Transverse colon (tissue), 4 donors: ENCODE results near the gene CACNA1C. TPM values are rescaled to one million over a fixed set of nuclear protein-coding genes. Genes with fewer than 3 reads are reported as not detected.

Experiments
- DNase-seq: peaks from one replicate; pipeline ENCODE4 v3.0.0-alpha.2; 2019
- H3K27ac ChIP-seq, 4 donors: fragments of 200-600 bp; sonication (generic); 2 replicates each; pipeline ENCODE4 v1.5.1; 2016 to 2018; ENCODE audit warnings: inconsistent platforms in 4 of 4
- H3K27me3 ChIP-seq: fragments of 200-600 bp; sonication (generic); 2 replicates; pipeline ENCODE4 v1.5.1; 2017; ENCODE audit warnings: inconsistent platforms
- H3K36me3 ChIP-seq, 4 donors: fragments of 200-600 bp; sonication (generic); 2 replicates each; pipeline ENCODE4 v1.5.1; 2017 to 2019; ENCODE audit warnings: inconsistent platforms in 4 of 4
- H3K4me1 ChIP-seq, 4 donors: fragments of 200-600 bp; sonication (generic); 2 replicates each; pipeline ENCODE4 v1.5.1; 2017 to 2020; ENCODE audit warnings: inconsistent platforms in 4 of 4
- H3K4me3 ChIP-seq, 4 donors: fragments of 200-600 bp; sonication (generic); 1 replicate in 1 of 4; 2 replicates in 3 of 4; pipeline versions ENCODE4 v1.5.1 to v1.6.1; 2017 to 2019; ENCODE audit warnings: inconsistent platforms in 4 of 4
- H3K9me3 ChIP-seq, 2 donors: fragments of 200-600 bp; sonication (generic); 2 replicates each; pipeline ENCODE4 v1.5.1; 2017 to 2019; ENCODE audit warnings: inconsistent platforms in 2 of 2
- EP300 ChIP-seq: sonication (generic); formaldehyde crosslinking; IDR thresholded peaks from one replicate; pipeline ENCODE4 v1.6.1; 2017; ENCODE audit warnings: antibody characterized with exemption, low read depth
- POLR2A ChIP-seq: fragments of 450-650 bp; IDR thresholded peaks from one replicate; pipeline ENCODE4 v1.6.1; 2016; ENCODE audit warnings: antibody characterized with exemption, mild to moderate bottlenecking, moderate library complexity
- POLR2AphosphoS5 ChIP-seq, 3 donors: sonication (generic); formaldehyde crosslinking; IDR thresholded peaks; one replicate each; pipeline ENCODE4 v1.6.1; 2016; ENCODE audit warnings: antibody characterized with exemption in 3 of 3
- WGBS, 2 donors: methylation state at CpG; one replicate each; pipeline ENCODE4 v1.1.5; 2018; ENCODE audit warnings: low coverage in 1 of 2; 5-methylcytosine and 5-hydroxymethylcytosine counted together
- in situ Hi-C, 4 donors: fragments of 200-750 bp; cut with MboI; loops; one replicate each; pipeline versions ENCODE4 v1.15.0 to v1.15.1; 2017; ENCODE audit warnings: low sequenced_read_pairs in 3 of 4, low pct_ligation_motif_present in 1 of 4, low pct_unique_long_range_greater_than_20kb in 1 of 4
- intact Hi-C: fragments of 100-400 bp; cut with DNase I; formaldehyde crosslinking; loops from one replicate; pipeline ENCODE4 v1.15.1; 2023; ENCODE audit warnings: low total_unique reads
- total RNA-seq, 4 donors: library from RNA; depleted of rRNA; stranded (reverse); fragments of >200 nt; gene quantifications; one replicate each; pipeline ENCODE4 v1.1.0, GENCODE V29; 2016
- TF ChIP-seq, protein P1 (sequence below), 5 experiments: fragments of 200-600 bp in 3 of 5; fragments of 450-650 bp in 2 of 5; sonication (generic) in 3 of 5; IDR thresholded peaks; 1 replicate in 2 of 5; 2 replicates in 3 of 5; pipeline ENCODE4 v1.5.1; 2016 to 2017; ENCODE audit warnings: antibody characterized with exemption in 5 of 5, inconsistent platforms in 3 of 5, mild to moderate bottlenecking in 2 of 5, moderate library complexity in 1 of 5

Gene CACNA1C
- total RNA-seq: 10 to 100 TPM; 18.8 to 35.2 (median 24.8) TPM

DNA sequence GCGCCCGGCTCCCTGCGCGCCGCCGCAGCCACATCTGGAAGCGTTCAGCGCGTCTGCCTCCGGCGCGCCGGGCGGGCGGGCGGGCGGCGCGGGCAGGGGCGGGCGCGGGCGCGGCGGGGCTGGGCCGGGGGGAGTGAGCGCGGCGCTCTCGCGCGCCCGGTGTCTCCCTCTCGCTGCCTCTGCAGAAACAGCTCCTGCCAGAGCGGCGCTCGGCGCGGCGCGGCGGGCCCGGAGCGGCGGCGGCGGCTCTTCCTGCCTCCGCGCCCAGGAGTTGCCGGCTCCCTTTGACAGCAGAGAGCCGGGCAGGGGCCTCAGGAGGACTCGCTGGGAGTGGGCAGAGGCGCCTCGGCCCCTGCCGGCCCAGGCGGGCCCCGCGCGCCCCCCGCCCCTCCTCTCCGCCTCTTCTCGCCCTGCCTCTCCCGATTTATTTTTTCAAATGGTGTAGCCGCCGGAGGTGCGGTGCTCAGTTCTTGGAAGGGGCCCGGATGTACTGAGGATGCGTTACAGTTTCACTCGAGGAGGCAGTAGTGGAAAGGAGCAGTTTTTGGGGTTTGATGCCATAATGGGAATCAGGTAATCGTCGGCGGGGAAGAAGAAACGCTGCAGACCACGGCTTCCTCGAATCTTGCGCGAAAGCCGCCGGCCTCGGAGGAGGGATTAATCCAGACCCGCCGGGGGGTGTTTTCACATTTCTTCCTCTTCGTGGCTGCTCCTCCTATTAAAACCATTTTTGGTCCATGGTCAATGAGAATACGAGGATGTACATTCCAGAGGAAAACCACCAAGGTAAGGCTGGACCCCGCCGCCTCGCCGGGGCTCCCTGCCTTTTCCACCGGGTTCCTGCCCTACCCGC, at the start of gene CACNA1C:
Gene CACNA1C, plus strand, starts transcription at position 162 of the 853 bp plus-strand sequence. Its CDS starts 576 bp downstream, at position 738.
- no peaks in the 10 kb centered on the region for H3K9me3 ChIP-seq
- H3K27me3 ChIP-seq: peaks cover 55% of the 10 kb centered on the region
- peak; percentile 46 for DNase-seq
- H3K4me3 ChIP-seq: peak within 1 kb of the TSS; percentile 54 to 64 (median 58)
- H3K36me3 ChIP-seq: no peaks in the 10 kb centered on the region
- 2 to 3% methylated on average over 9 to 35 of the region's 90 CpGs for WGBS, 2 donors
- TF ChIP-seq POLR2A: no peak
- TF ChIP-seq POLR2AphosphoS5 (IDR thresholded peaks at IDR 0.05): peak in 1 of 3 donors; percentile 42
- no peak for TF ChIP-seq EP300
- TF ChIP-seq, protein P1, sequence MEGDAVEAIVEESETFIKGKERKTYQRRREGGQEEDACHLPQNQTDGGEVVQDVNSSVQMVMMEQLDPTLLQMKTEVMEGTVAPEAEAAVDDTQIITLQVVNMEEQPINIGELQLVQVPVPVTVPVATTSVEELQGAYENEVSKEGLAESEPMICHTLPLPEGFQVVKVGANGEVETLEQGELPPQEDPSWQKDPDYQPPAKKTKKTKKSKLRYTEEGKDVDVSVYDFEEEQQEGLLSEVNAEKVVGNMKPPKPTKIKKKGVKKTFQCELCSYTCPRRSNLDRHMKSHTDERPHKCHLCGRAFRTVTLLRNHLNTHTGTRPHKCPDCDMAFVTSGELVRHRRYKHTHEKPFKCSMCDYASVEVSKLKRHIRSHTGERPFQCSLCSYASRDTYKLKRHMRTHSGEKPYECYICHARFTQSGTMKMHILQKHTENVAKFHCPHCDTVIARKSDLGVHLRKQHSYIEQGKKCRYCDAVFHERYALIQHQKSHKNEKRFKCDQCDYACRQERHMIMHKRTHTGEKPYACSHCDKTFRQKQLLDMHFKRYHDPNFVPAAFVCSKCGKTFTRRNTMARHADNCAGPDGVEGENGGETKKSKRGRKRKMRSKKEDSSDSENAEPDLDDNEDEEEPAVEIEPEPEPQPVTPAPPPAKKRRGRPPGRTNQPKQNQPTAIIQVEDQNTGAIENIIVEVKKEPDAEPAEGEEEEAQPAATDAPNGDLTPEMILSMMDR (IDR thresholded peaks at IDR 0.05): peak in 3 of 5 experiments; percentile 7 to 27 (median 23)
- peaks cover 0 to 16% (median 10%) of the 10 kb centered on the region in 4 donors for H3K4me1 ChIP-seq
- H3K27ac ChIP-seq: peak within 1 kb of the TSS; percentile 78 to 92 (median 87)
- in situ Hi-C loops: loop anchor here (10.0 to 25.0 kb wide), 6 partner anchors 212 to 534 kb away; no protein-coding TSS in a partner anchor
- intact Hi-C loops: loop anchor here (10.0 kb wide), 1 partner anchor 532 kb away; no protein-coding TSS in a partner anchor

DNA sequence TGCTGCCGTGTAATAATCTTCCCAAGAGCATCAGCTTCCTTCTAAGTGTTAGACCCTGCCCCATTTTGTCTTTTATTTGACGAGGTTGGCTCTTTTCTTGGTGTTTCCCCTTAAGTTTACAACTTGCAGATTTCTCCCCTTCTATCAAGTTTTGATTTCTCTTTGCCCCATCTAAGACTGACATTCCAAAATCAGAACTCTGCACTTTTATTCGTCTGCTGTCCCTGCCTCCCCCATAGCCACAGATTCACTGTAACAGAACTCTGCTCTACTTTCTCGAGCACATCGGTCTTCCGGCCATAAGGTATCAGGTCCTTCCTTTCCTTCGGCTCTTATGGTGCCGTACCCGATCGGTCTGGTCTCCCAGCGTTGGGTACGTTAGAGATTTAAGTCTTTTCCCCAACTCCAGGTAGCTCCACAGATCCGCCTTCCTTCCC, 49.1 kb upstream of the CACNA1C start:
- no peaks in the 10 kb centered on the region for H3K27me3 ChIP-seq
- intact Hi-C loops: no loop called here
- DNase-seq: no peak
- in situ Hi-C loops: no loop called here
- no peaks in the 10 kb centered on the region for H3K36me3 ChIP-seq
- WGBS, 2 donors: 0 to 2% methylated on average over 9 to 13 of the region's 13 CpGs
- peak overlapping the region; percentile 69 to 94 (median 89) for H3K4me3 ChIP-seq
- peak overlapping the region; percentile 90 to 97 (median 94) for H3K27ac ChIP-seq
- peaks cover 0 to 21% (median 13%) of the 10 kb centered on the region in 4 donors for H3K4me1 ChIP-seq
- H3K9me3 ChIP-seq: no peaks in the 10 kb centered on the region
- TF ChIP-seq, protein P1 (IDR thresholded peaks at IDR 0.05): no peak
- no peak for TF ChIP-seq POLR2AphosphoS5 (IDR thresholded peaks at IDR 0.05)
- TF ChIP-seq EP300: no peak

DNA sequence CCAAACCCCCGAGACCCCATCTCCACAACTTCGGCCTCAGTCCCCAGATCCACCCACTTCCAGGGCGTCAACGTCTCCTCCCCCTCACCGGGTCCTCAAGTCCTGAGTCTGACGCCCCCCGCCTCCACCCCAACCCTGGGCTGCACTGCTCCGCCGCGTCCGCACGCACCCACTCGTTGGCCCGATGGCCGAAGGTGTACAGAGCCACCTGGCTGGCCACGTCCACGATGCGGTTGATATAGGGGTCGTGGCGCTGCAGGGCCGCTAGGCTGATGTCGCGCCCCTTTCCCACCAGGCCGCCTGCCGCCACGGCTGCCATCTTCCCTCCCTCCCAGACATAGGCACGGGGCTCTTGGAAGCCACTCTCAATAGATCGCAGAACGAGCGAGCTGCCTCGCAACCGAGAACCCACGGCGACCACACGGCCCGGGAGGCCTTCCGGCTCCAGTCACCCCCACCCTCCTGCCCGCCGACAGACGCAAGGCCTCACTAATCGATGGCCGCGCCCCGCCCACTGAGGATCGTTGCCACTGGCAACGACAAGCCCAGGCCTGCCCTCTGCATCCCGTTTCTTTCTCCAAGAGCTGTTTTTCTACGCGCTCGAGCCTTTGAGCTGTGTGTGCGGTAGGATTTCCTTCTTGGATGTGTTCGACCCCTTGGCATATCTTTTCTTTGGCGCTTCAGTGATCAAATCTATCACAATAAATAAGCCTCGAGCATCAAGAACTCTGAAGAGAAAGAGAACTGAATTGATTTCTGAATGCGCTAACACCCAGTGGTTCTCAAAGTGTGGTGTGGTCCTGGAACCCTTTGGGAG, 48.5 kb upstream of the CACNA1C start, which contains the start of gene DCP1B:
Gene DCP1B, minus strand, starts transcription at position 345 of the 817 bp plus-strand sequence. Its CDS starts 26 bp downstream, at position 319.
- Histone ChIP-seq H3K36me3 (no peaks in the 10 kb centered on the region), H3K4me1 (peaks cover 0 to 27% (median 13%) of the 10 kb centered on the region in 4 donors), H3K27ac (peak within 1 kb of the TSS; percentile 90 to 97 (median 94)), H3K4me3 (peak within 1 kb of the TSS; percentile 69 to 94 (median 89)), H3K27me3 (no peaks in the 10 kb centered on the region), H3K9me3 (no peaks in the 10 kb centered on the region)
- 4% methylated on average over 55 of the region's 55 CpGs; no CpG with 5 or more reads in 1 of the 2 donors for WGBS, 2 donors
- in situ Hi-C loops: no loop called here
- TF ChIP-seq POLR2A (peak; percentile 73), POLR2AphosphoS5 (IDR thresholded peaks at IDR 0.05) (peak; percentile 88 to 90 (median 90)), EP300 (no peak)
- TF ChIP-seq, protein P1 (IDR thresholded peaks at IDR 0.05): peak in 1 of 5 experiments; percentile 2
- intact Hi-C loops: no loop called here
- peak; percentile 98 for DNase-seq
